ENCODE data around the gene IL16. TPM values are rescaled to one million over a fixed set of nuclear protein-coding genes. Genes with fewer than 3 reads are reported as not detected.

IL16 gene
- total and polyA plus RNA-seq, 9 of the 15 experiments (the other 6 are each of a cell fraction or from before 2014, with no cell fraction given), result 1.4 to 18.8 (median 10.6) TPM

DNA sequence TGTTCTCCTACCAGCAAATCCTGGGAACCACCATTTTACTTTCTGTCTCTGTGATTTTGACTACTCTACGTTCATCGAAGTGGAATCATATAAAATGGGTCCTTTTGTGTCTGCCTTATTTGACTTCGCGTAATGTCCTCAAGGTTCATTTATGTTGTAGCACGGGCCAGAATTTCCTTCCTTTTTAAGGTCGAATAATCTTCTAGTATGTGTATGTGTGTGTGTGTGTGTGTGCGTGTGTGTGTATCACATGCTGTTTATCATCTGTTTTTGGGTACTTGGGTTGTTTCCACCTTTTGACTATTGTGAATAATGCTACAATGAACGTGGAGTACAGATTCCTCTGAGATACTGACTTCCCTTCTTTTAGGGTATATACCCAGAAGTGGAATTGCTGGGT, 91.9 kb downstream of the IL16 start:
- FAIRE-seq, result no peak
- H3K9ac ChIP-seq (ENCODE audit: insufficient read depth in 1 of 2, low read depth in 2 of 2, low read length in 2 of 2), result no peak overlapping the region
- no peaks in the 10 kb centered on the region for H3K36me3 ChIP-seq (ENCODE audit: control insufficient read depth, insufficient read depth, low read length)
- H3K9me3 ChIP-seq (replicated peaks; ENCODE audit: control insufficient read depth, insufficient read depth, low read depth, low read length), result no peaks in the 10 kb centered on the region
- intact Hi-C loops (cut with micrococcal nuclease), result no loop called here
- no TSS peak for BruUV-seq (replicated peaks)
- TF ChIP-seq NUFIP1 (IDR thresholded peaks at IDR 0.05; ENCODE audit: partially characterized antibody) (no peak), NR3C1 (CRISPR knock-in tag; IDR thresholded peaks at IDR 0.05) (no peak), ZNF124 (CRISPR knock-in tag; IDR thresholded peaks at IDR 0.05) (no peak), DACH1 (IDR thresholded peaks at IDR 0.05; ENCODE audit: partially characterized antibody) (no peak), LEF1 (IDR thresholded peaks at IDR 0.05) (no peak), JUNB (CRISPR knock-in tag; conservative IDR thresholded peaks at IDR 0.05) (no peak), TAF1 (IDR thresholded peaks at IDR 0.05; ENCODE audit: control insufficient read depth, extremely low read depth, insufficient read depth, low read length, severe bottlenecking) (no peak)
- TF ChIP-seq, protein P1, sequence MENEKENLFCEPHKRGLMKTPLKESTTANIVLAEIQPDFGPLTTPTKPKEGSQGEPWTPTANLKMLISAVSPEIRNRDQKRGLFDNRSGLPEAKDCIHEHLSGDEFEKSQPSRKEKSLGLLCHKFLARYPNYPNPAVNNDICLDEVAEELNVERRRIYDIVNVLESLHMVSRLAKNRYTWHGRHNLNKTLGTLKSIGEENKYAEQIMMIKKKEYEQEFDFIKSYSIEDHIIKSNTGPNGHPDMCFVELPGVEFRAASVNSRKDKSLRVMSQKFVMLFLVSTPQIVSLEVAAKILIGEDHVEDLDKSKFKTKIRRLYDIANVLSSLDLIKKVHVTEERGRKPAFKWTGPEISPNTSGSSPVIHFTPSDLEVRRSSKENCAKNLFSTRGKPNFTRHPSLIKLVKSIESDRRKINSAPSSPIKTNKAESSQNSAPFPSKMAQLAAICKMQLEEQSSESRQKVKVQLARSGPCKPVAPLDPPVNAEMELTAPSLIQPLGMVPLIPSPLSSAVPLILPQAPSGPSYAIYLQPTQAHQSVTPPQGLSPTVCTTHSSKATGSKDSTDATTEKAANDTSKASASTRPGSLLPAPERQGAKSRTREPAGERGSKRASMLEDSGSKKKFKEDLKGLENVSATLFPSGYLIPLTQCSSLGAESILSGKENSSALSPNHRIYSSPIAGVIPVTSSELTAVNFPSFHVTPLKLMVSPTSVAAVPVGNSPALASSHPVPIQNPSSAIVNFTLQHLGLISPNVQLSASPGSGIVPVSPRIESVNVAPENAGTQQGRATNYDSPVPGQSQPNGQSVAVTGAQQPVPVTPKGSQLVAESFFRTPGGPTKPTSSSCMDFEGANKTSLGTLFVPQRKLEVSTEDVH (IDR thresholded peaks at IDR 0.05; ENCODE audit: low read depth, partially characterized antibody), result no peak
- TF ChIP-seq, protein P2, sequence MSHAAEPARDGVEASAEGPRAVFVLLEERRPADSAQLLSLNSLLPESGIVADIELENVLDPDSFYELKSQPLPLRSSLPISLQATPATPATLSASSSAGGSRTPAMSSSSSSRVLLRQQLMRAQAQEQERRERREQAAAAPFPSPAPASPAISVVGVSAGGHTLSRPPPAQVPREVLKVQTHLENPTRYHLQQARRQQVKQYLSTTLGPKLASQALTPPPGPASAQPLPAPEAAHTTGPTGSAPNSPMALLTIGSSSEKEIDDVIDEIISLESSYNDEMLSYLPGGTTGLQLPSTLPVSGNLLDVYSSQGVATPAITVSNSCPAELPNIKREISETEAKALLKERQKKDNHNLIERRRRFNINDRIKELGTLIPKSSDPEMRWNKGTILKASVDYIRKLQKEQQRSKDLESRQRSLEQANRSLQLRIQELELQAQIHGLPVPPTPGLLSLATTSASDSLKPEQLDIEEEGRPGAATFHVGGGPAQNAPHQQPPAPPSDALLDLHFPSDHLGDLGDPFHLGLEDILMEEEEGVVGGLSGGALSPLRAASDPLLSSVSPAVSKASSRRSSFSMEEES (CRISPR knock-in tag; IDR thresholded peaks at IDR 0.05), result no peak
- in situ Hi-C loops (cut with MboI), result no loop called here
- no peaks in the 10 kb centered on the region for H3K79me2 ChIP-seq (ENCODE audit: control insufficient read depth, insufficient read depth, low read length)
- H3K4me1 ChIP-seq (replicated peaks in 1 of 2; ENCODE audit: control insufficient read depth in 2 of 2, insufficient read depth in 2 of 2, low read length in 2 of 2), result no peaks in the 10 kb centered on the region
- H2AFZ ChIP-seq (ENCODE audit: low read depth, low read length), result no peak overlapping the region
- DNase-seq (ENCODE audit: extremely low read depth in 1 of 4, low spot score in 3 of 4), result no peak
- H3K27me3 ChIP-seq (ENCODE audit: control insufficient read depth in 2 of 2, insufficient read depth in 2 of 2, low read length in 2 of 2), result no peaks in the 10 kb centered on the region
- H3K4me3 ChIP-seq, result no peak overlapping the region
- no peaks in the 10 kb centered on the region for H4K20me1 ChIP-seq (replicated peaks; ENCODE audit: control insufficient read depth, insufficient read depth, low read length)
- ChIA-PET CTCF (ENCODE audit: low intra/inter-chr PET ratio) (no interaction called here), POLR2A (no interaction called here)
- no peak overlapping the region for H3K27ac ChIP-seq (ENCODE audit: extremely low read depth, low read depth, low read length)
- H3K4me2 ChIP-seq (ENCODE audit: insufficient read depth, low read length), result no peak overlapping the region
- no peaks in the 10 kb centered on the region for H3K9me1 ChIP-seq (ENCODE audit: control insufficient read depth, insufficient read depth, low read length)
- 61% methylated on average over 8 of the region's 8 CpGs for WGBS (ENCODE audit: insufficient coverage, low coverage, missing lambda C conversion rate)
- ATAC-seq, result no peak
